Thoracic aorta (tissue), 2 donors: ENCODE data around the gene PYM1. TPM values are rescaled to one million over a fixed set of nuclear protein-coding genes. Genes with fewer than 3 reads are reported as not detected.

ENCODE experiments used
- ATAC-seq: fragments of 150-250 bp; one replicate; pipeline ENCODE4 v1.8.0; 2017; ENCODE audit warnings: low read depth; ENCODE audit not compliant: insufficient number of reproducible peaks, low FRiP score
- DNase-seq: peaks from one replicate; pipeline ENCODE4 v3.0.0-alpha.2; 2020; ENCODE audit warnings: low spot score
- H3K27ac ChIP-seq, 2 donors: fragments of 200-600 bp; sonication (generic); 1 replicate in 1 of 2; 2 replicates in 1 of 2; pipeline ENCODE4 v1.5.1; 2016; ENCODE audit warnings: mild to moderate bottlenecking in 2 of 2, moderate library complexity in 2 of 2
- H3K27me3 ChIP-seq: fragments of 200-600 bp; sonication (generic); replicated peaks from 2 replicates; pipeline ENCODE4 v1.6.0; 2016; ENCODE audit warnings: mild to moderate bottlenecking; ENCODE audit not compliant: insufficient read depth
- H3K36me3 ChIP-seq: fragments of 200-600 bp; sonication (generic); one replicate; pipeline ENCODE4 v1.5.1; 2016
- H3K4me1 ChIP-seq, 2 donors: fragments of 200-600 bp; sonication (generic); 1 replicate in 1 of 2; 2 replicates in 1 of 2; pipeline versions ENCODE4 v1.5.1 to v1.6.0; 2016; ENCODE audit warnings: low read depth in 2 of 2, mild to moderate bottlenecking in 1 of 2; ENCODE audit not compliant: control insufficient read depth in 1 of 2
- H3K4me3 ChIP-seq: fragments of 200-600 bp; sonication (generic); 2 replicates; pipeline ENCODE4 v1.5.1; 2016; ENCODE audit warnings: mild to moderate bottlenecking
- H3K9me3 ChIP-seq: fragments of 200-600 bp; sonication (generic); 2 replicates; pipeline ENCODE4 v1.5.1; 2016
- total RNA-seq, 2 donors: library from RNA; depleted of rRNA; stranded (reverse); fragments of >200 nt; gene quantifications; one replicate each; pipeline versions ENCODE4 v1.1.0 to v1.2.3, GENCODE V29; 2016
- TF ChIP-seq, protein P1 (sequence below): fragments of 200-600 bp; sonication (generic); IDR thresholded peaks from one replicate; pipeline ENCODE4 v1.5.1; 2019; ENCODE audit warnings: antibody characterized with exemption

The PYM1 gene
- total RNA-seq, 2 donors from 2014 or later, result 19.0 to 31.6 TPM

DNA sequence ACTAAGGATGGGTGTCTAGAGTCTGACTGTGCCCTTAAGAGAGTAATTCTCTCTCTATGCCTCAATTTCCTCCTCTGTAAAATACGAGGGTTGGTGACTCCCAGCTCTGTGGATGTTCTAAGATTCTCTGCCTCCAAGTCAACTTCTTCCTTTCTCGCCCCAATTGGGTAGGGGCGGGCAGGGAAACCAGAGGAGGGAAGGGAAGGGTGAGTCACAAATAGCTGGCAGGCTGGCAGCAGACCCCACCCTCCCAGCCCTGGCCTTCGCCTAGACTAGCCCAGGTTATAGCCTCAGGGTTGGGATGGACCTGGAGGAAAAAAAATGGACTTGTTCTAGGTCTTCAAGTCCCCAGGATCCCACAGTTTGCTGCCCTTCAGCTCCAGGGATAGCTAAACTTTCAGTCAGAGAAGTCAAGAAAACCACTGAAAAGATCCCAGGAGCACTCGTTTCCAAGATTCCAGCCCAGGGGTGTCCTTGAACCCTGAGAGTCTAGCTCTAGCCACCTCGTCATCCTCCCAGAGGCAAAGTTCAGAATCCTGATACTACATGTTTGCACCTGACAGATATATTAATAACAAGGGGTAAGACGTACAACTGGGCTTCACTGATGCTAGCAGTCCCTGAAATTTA lies 5.6 kb upstream of the PYM1 start:
- no peak for DNase-seq
- TF ChIP-seq, protein P1, sequence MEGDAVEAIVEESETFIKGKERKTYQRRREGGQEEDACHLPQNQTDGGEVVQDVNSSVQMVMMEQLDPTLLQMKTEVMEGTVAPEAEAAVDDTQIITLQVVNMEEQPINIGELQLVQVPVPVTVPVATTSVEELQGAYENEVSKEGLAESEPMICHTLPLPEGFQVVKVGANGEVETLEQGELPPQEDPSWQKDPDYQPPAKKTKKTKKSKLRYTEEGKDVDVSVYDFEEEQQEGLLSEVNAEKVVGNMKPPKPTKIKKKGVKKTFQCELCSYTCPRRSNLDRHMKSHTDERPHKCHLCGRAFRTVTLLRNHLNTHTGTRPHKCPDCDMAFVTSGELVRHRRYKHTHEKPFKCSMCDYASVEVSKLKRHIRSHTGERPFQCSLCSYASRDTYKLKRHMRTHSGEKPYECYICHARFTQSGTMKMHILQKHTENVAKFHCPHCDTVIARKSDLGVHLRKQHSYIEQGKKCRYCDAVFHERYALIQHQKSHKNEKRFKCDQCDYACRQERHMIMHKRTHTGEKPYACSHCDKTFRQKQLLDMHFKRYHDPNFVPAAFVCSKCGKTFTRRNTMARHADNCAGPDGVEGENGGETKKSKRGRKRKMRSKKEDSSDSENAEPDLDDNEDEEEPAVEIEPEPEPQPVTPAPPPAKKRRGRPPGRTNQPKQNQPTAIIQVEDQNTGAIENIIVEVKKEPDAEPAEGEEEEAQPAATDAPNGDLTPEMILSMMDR, result no peak
- Histone ChIP-seq H3K27me3 (no peaks in the 10 kb centered on the region), H3K9me3 (no peaks in the 10 kb centered on the region), H3K27ac (peak overlapping the region; percentile 0 to 92), H3K4me1 (peaks cover 16 to 49% of the 10 kb centered on the region in 2 donors), H3K4me3 (peak overlapping the region; percentile 80), H3K36me3 (no peaks in the 10 kb centered on the region)
- ATAC-seq, result no peak

DNA sequence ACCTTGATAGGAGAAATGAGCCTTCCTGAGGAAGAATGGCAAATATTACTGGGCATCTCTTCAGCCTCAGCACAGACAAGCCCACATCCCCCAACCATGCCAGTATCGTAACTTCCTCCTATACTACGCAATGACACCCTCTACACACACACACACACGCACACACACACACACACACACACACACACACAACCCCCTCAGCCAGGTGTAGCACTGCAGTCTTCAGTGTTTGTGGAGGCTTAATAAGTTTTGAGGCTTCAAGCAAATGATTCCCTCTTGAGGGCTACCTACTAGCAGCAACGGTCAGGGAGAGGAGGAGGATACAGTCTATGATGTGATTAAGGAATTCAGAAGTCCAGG lies 4.8 kb upstream of the PYM1 start:
- TF ChIP-seq, protein P1, result no peak
- Histone ChIP-seq H3K36me3 (no peaks in the 10 kb centered on the region), H3K4me3 (peak overlapping the region; percentile 80), H3K4me1 (peaks cover 19 to 53% of the 10 kb centered on the region in 2 donors), H3K9me3 (no peaks in the 10 kb centered on the region), H3K27ac (peak overlapping the region; percentile 0 to 92), H3K27me3 (no peaks in the 10 kb centered on the region)
- DNase-seq (no peak), ATAC-seq (no peak)

DNA sequence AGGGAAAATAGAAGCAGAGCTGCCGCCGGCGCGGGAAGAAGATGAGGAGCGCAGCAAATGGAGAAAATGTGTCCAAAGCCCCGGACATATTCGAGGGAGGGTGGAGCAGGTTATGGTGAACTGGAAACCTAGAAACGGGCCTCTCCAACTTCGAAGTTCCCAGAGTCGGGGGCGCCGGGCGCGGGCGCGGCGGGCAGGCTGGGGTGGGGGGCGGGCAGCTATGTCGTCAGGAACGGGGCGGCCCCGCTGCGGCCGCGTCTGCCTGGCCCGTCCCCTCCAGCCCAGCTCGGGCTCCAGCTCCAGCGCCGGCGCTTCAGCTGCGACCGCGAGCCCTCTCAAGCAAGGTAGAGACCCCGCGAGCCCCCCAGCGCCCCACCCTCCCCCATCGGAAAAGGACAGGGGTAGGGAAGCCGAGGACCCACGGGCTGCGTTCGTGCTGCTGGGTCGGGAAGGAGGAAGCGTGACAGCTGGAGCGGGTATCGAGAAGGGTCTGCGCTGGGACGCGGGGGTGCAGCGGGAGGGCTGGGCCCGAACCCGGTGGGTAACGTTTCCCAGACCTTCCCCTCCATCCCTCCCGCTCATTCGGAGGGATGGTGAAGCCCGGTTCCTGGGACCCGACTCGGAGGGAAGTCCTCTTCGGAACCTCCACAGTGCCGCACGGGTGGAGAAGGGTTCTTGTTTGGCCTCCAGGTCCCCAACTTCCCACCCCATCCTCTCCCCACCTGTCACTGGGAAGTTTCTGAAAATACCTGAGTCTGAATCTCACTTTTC lies 4.3 kb upstream of the PYM1 start:
- Histone ChIP-seq H3K9me3 (no peaks in the 10 kb centered on the region), H3K27me3 (no peaks in the 10 kb centered on the region), H3K36me3 (no peaks in the 10 kb centered on the region), H3K27ac (peak overlapping the region; percentile 80 to 92), H3K4me1 (peaks cover 19 to 53% of the 10 kb centered on the region in 2 donors), H3K4me3 (peak overlapping the region; percentile 80)
- no peak for DNase-seq
- no peak for ATAC-seq
- TF ChIP-seq, protein P1, result no peak

DNA sequence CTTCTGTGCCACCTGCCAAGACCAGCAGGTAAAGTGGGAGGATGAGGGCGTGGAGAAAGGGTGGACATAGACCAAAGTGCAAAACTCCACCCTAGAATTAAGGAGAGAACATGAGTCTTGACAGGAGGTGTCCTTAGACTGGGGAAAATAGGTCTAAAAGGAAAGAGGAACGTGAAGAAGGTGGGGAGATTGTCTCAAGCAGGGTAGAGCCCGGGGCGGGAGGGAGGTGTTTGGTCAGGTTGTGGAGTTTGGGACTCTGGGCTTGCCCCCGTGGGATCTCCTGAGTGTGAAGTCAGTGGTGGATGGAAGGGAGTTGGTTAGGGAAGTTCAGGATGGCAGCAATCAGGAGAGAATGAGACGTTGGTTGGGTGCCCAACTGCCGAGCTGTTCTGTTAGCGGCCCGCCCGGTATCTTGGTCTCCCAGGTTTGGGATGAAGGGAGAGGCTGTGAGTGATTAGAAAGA lies 3.7 kb upstream of the PYM1 start:
- peak overlapping the region; percentile 80 to 92 for H3K27ac ChIP-seq
- no peaks in the 10 kb centered on the region for H3K27me3 ChIP-seq
- H3K36me3 ChIP-seq, result no peaks in the 10 kb centered on the region
- no peak for ATAC-seq
- H3K4me3 ChIP-seq, result peak overlapping the region; percentile 80
- no peak for DNase-seq
- peaks cover 20 to 55% of the 10 kb centered on the region in 2 donors for H3K4me1 ChIP-seq
- H3K9me3 ChIP-seq, result no peaks in the 10 kb centered on the region
- TF ChIP-seq, protein P1, result no peak

DNA sequence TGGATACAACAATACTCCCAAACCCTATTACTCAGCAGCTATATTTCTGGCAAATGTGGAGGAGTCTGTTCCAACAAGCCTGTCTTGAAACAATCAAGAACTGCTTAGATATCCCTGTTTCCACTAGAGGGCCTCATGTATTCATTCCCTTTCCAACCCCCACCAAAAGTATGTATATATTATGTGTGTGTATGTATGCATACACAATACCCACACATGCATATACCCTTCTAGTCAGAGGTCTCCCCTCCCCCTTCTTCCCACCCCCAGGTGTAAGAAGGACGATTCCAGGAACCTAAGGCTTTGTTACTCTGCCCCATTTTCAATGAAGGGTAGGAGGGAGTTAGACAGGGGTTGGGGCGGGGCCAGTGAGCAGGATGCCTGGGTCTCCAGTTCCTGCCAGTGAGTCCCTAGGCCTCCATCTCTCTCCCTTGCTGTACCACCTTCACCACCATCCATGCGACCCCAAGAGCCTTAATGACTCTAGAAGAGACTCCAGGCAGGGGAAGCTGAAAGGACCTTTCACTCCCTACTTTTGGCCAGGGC lies 3.1 kb upstream of the PYM1 start, which contains the start of gene DGKA:
Gene DGKA (plus strand): TSS at position 392 of the 546 bp plus-strand sequence. CDS start 5,342 bp downstream, outside the sequence.
- Histone ChIP-seq H3K27ac (peak within 1 kb of the TSS; percentile 80 to 92), H3K36me3 (no peaks in the 10 kb centered on the region), H3K27me3 (no peaks in the 10 kb centered on the region), H3K9me3 (no peaks in the 10 kb centered on the region), H3K4me3 (peak within 1 kb of the TSS; percentile 80), H3K4me1 (peaks cover 25 to 60% of the 10 kb centered on the region in 2 donors)
- TF ChIP-seq, protein P1, result peak; percentile 53
- DNase-seq (no peak), ATAC-seq (no peak)
